ENCODE data around the gene CDKN2B-AS1.

- TF ChIP-seq CTCF (IDR thresholded peaks at IDR 0.05) (no peak), POLR2A (IDR thresholded peaks at IDR 0.05) (no peak)
These were observed 35.6 kb downstream of the CDKN2B-AS1 start for GRCh38 chr9:22030101-22030598.

Data from Peyer's patch (tissue), 4 donors.